ENCODE data around the gene HSD17B7. TPM values are rescaled to one million over a fixed set of nuclear protein-coding genes. Genes with fewer than 3 reads are reported as not detected.

Gene HSD17B7
- total RNA-seq, 8 experiments from 2014 or later, result 12.9 to 51.3 (median 24.5) TPM

DNA sequence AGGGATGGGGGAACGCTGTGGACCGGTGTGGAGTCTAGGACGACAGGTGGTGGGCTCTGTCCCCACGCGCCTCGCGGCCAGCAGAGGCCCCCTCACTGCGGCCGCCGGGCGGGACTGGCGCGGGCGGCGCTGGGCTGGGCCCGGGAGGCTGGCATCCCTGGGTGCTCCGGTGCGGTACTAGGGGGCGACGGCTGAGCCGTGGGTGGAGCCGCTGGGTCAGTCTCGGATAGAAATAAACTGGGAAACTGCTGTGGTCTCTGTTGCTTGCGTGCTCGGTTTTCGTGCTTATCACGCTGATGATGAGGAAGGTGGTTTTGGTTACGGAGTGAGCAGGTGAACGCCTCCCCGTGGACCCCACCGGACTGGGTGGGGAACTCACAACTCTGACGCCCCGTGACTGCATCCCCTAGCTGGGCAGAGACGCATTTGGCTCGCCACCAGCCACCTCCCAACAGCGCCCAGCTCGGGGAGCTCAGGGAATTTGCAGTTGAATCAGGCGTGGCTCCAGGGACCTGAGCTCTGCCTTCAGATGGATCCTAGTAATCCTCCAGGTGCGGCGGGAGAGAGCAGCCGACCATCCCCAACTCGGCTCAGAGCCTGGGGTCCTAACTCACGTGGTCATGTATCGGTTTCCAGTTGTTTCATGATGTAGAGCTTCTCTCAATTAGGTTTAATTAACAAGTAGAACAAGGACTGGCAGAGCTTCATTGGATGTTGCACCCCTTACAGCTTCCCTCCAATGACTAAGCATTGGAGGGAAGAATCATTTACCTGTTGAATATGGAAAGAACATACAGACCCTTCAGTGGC is 32.1 kb downstream of the HSD17B7 start:
- H3K4me1 ChIP-seq (replicated peaks in 1 of 2), result no peaks in the 10 kb centered on the region
- ATAC-seq (replicated peaks in 6 of 8), result peak; percentile 76 to 92 (median 90)
- H3K27ac ChIP-seq, result no peak overlapping the region
- in situ Hi-C loops (cut with MboI; ENCODE audit: low pct_unique_long_range_greater_than_20kb in 2 of 9, low sequenced_read_pairs in 9 of 9, unreplicated experiment in 9 of 9), result no loop called here
- WGBS, 10 experiments, result 0 to 60% (median 13%) methylated on average over 1 to 25 of the region's 44 CpGs; no CpG with 5 or more reads in 1 of the 10 experiments
- peak overlapping the region; percentile 28 to 36 (median 31) for H3K4me3 ChIP-seq

- 55 to 100% (median 94%) methylated on average over 1 to 3 of the region's 3 CpGs; no CpG with 5 or more reads in 1 of the 10 experiments for WGBS, 10 experiments
- Histone ChIP-seq H3K4me3 (no peak overlapping the region), H3K4me1 (replicated peaks in 1 of 2) (no peaks in the 10 kb centered on the region), H3K27ac (no peak overlapping the region)
- peak in 1 of 8 experiments; percentile 14 for ATAC-seq (replicated peaks in 6 of 8)
- in situ Hi-C loops (cut with MboI; ENCODE audit: low pct_unique_long_range_greater_than_20kb in 2 of 9, low sequenced_read_pairs in 9 of 9, unreplicated experiment in 9 of 9), result no loop called here
Measured at GRCh38 chr1:162823231-162823630, 32.7 kb downstream of the HSD17B7 start.

DNA sequence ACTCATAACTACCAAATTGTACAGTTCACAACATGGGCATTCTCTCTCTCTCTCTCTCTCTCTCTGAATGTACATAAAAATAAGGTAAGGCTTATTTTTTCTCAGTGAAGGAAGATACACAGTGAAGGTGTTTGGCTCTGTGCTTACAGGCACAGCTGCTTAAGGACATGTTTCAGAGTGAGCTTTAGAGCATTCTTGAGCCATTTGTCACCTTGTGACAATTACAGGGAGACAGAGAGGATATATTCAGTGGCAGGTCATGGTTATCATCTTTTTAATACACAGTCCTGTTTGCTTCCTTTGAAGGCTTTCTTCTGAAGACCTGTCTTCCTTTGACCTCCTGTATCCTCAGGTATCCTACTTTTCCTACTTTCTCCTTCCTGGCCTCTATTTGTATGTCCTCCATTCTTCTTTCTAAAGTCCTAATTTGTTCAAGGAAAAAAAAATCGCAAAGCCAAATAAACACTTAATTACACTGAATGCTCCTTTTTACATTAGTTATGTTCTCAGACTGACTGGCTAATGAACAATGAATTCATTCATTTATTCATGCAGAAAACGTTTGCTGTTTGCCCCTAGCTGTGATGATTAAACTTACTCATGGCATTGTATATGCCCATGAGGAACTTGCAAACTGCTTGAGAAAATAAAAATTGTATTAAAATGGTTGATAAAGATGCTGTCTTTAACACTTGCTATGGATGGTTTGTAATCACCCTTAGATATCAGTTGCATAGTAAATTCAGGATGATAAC is 33.4 kb downstream of the HSD17B7 start:
- Histone ChIP-seq H3K4me1 (replicated peaks in 1 of 2) (no peaks in the 10 kb centered on the region), H3K27ac (no peak overlapping the region), H3K4me3 (no peak overlapping the region)
- peak in 1 of 8 experiments; percentile 11 for ATAC-seq (replicated peaks in 6 of 8)
- in situ Hi-C loops (cut with MboI; ENCODE audit: low pct_unique_long_range_greater_than_20kb in 2 of 9, low sequenced_read_pairs in 9 of 9, unreplicated experiment in 9 of 9), result no loop called here
- 0 to 100% (median 52%) methylated on average over 1 to 2 of the region's 2 CpGs for WGBS, 10 experiments

- no peak for ATAC-seq (replicated peaks in 6 of 8)
- in situ Hi-C loops (cut with MboI; ENCODE audit: low pct_unique_long_range_greater_than_20kb in 2 of 9, low sequenced_read_pairs in 9 of 9, unreplicated experiment in 9 of 9), result no loop called here
- WGBS, 10 experiments, result 43 to 93% (median 63%) methylated on average over 1 of the region's 1 CpG
- no peak overlapping the region for H3K4me3 ChIP-seq
- no peak overlapping the region for H3K27ac ChIP-seq
- no peaks in the 10 kb centered on the region for H3K4me1 ChIP-seq (replicated peaks in 1 of 2)
Measured at GRCh38 chr1:162829268-162829667, 38.8 kb downstream of the HSD17B7 start.

- Histone ChIP-seq H3K27ac (no peak overlapping the region), H3K4me1 (replicated peaks in 1 of 2) (no peaks in the 10 kb centered on the region), H3K4me3 (no peak overlapping the region)
- in situ Hi-C loops (cut with MboI; ENCODE audit: low pct_unique_long_range_greater_than_20kb in 2 of 9, low sequenced_read_pairs in 9 of 9, unreplicated experiment in 9 of 9), result no loop called here
- no peak for ATAC-seq (replicated peaks in 6 of 8)
- 69 to 100% (median 90%) methylated on average over 1 to 3 of the region's 3 CpGs for WGBS, 10 experiments
Measured at GRCh38 chr1:162832470-162832869, 42.0 kb downstream of the HSD17B7 start.

- H3K4me1 ChIP-seq (replicated peaks in 1 of 2), result no peaks in the 10 kb centered on the region
- 9 to 100% (median 62%) methylated on average over 1 to 3 of the region's 3 CpGs; no CpG with 5 or more reads in 1 of the 10 experiments for WGBS, 10 experiments
- H3K4me3 ChIP-seq, result no peak overlapping the region
- ATAC-seq (replicated peaks in 6 of 8), result no peak
- H3K27ac ChIP-seq, result no peak overlapping the region
- in situ Hi-C loops (cut with MboI; ENCODE audit: low pct_unique_long_range_greater_than_20kb in 2 of 9, low sequenced_read_pairs in 9 of 9, unreplicated experiment in 9 of 9), result no loop called here
Measured at GRCh38 chr1:162835157-162835899, 44.8 kb downstream of the HSD17B7 start.

DNA sequence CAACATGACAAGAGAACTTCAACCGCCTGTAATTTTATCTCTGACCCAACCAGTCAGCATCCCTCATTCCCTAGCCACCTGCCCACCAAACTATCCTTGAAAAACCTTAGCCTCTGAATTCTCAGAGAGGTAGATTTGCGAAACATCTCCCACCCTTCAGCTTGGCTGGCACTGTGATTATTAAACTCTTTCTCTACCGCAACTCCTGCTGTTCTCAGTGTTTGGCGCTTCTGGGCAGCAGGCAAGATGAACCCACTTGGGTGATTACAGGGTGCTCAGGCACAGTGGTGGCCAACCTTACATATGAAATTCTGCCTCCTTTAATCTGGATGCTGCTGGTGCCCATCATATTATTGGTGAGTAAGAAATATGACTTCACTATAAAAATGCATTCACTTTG is 48.4 kb downstream of the HSD17B7 start:
- no peak overlapping the region for H3K4me3 ChIP-seq
- in situ Hi-C loops (cut with MboI; ENCODE audit: low pct_unique_long_range_greater_than_20kb in 2 of 9, low sequenced_read_pairs in 9 of 9, unreplicated experiment in 9 of 9), result no loop called here
- WGBS, 10 experiments, result 73 to 100% (median 83%) methylated on average over 1 to 4 of the region's 4 CpGs; no CpG with 5 or more reads in 2 of the 10 experiments
- no peaks in the 10 kb centered on the region for H3K4me1 ChIP-seq (replicated peaks in 1 of 2)
- no peak for ATAC-seq (replicated peaks in 6 of 8)
- no peak overlapping the region for H3K27ac ChIP-seq

DNA sequence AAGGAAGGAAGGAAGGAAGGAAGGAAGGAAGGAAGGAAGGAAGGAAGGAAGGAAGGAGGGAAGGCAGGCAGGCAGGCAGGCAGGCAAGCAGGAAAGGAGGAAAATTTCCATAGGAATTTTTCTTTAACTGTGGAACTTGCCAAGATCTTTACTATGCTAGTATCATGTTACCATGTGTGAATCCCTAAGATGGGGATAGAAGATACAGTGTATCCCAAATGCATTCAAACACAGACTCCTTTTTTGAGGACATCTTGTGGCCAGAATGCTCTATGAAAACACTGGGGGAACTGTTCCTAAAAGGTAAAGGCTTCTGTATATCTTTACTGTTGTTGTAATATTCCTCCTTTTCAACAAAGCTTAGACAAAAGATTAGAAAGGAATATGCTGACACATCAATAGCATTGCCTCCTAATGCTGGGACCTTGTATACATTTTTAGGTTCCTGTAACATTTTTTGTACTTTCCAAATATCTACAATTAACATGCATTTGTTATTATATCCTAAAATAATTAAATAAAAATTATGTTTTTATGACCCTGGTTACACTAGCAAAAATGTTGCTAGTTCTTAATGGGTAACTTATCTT is 49.8 kb downstream of the HSD17B7 start:
- in situ Hi-C loops (cut with MboI; ENCODE audit: low pct_unique_long_range_greater_than_20kb in 2 of 9, low sequenced_read_pairs in 9 of 9, unreplicated experiment in 9 of 9), result loop anchor here in 1 of 9 experiments (10.0 kb wide), 1 partner anchor 464 kb away; no protein-coding TSS in a partner anchor
- peak in 1 of 8 experiments; percentile 59 for ATAC-seq (replicated peaks in 6 of 8)
- Histone ChIP-seq H3K4me3 (no peak overlapping the region), H3K4me1 (replicated peaks in 1 of 2) (no peaks in the 10 kb centered on the region), H3K27ac (no peak overlapping the region)

GRCh38 chr1:162844153-162844552 is 53.7 kb downstream of the HSD17B7 start:
- in situ Hi-C loops (cut with MboI; ENCODE audit: low pct_unique_long_range_greater_than_20kb in 2 of 9, low sequenced_read_pairs in 9 of 9, unreplicated experiment in 9 of 9), result loop anchor here in 1 of 9 experiments (10.0 kb wide), 1 partner anchor 461 kb away; no protein-coding TSS in a partner anchor
- ATAC-seq (replicated peaks in 6 of 8), result no peak

DNA sequence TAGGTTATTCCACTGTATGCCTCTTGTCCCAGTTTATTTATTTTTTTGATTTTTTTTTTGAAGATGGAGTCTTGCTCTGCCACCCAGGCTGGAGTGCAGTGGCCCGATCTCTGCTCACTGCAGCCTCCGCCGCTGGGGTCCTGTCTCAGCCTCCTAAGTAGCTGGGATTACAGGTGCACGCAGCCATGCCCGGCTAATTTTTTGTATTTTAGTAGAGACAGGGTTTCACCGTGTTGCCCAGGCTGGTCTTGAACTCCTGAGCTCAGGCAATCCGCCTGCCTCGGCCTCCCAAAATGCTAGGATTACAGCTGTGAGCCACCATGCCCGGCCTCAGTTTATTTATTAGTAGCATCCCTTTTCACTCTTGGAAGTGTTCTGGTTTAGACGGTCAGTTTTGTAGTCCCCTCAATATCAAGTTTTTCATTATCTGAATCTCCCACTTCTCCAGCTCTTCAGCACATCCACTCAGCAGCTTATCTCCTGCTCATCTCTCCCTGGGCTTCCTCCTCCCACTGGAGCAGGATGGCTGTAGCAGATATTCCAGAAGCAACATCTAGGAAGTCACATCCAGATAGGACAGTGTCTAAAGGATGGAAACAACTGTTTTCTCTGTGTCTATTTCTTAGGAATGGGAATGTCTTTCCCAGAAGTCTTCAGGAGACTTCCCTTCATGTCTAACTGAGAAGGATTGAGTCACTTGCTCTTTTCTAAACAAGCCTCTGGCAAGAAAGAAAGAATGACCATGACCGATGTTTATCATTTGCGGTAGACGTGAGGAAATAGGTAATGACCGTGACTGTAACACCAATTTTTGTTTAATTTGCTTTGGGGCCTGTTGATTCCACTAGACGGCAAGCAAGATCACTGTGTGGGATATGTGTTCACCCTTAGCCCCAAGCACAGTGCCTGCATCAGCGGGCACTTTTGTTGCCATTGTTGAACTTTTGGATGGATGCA is 56.0 kb downstream of the HSD17B7 start:
- Histone ChIP-seq H3K27ac (no peak overlapping the region), H3K4me1 (replicated peaks in 1 of 2) (no peaks in the 10 kb centered on the region), H3K4me3 (no peak overlapping the region)
- ATAC-seq (replicated peaks in 6 of 8), result no peak
- WGBS, 10 experiments, result 75 to 100% (median 86%) methylated on average over 1 to 16 of the region's 16 CpGs
- in situ Hi-C loops (cut with MboI; ENCODE audit: low pct_unique_long_range_greater_than_20kb in 2 of 9, low sequenced_read_pairs in 9 of 9, unreplicated experiment in 9 of 9), result loop anchor here in 1 of 9 experiments (10.0 kb wide), 1 partner anchor 458 kb away; no protein-coding TSS in a partner anchor

More at GRCh38 chr1:162844153-162844552, 53.7 kb downstream of the HSD17B7 start:
- Histone ChIP-seq H3K27ac (no peak overlapping the region), H3K4me1 (replicated peaks in 1 of 2) (no peaks in the 10 kb centered on the region), H3K4me3 (no peak overlapping the region)
- WGBS, 10 experiments, result 60 to 100% (median 75%) methylated on average over 1 of the region's 1 CpG; no CpG with 5 or more reads in 7 of the 10 experiments

GRCh38 chr1:162847839-162848453 is 57.4 kb downstream of the HSD17B7 start:
- 0 to 21% (median 6%) methylated on average over 1 to 3 of the region's 3 CpGs; no CpG with 5 or more reads in 1 of the 10 experiments for WGBS, 10 experiments
- peak in 4 of 8 experiments; percentile 39 to 59 (median 50) for ATAC-seq (replicated peaks in 6 of 8)
- in situ Hi-C loops (cut with MboI; ENCODE audit: low pct_unique_long_range_greater_than_20kb in 2 of 9, low sequenced_read_pairs in 9 of 9, unreplicated experiment in 9 of 9), result loop anchor here in 1 of 9 experiments (10.0 kb wide), 1 partner anchor 457 kb away; no protein-coding TSS in a partner anchor
- Histone ChIP-seq H3K4me1 (replicated peaks in 1 of 2) (no peaks in the 10 kb centered on the region), H3K27ac (no peak overlapping the region), H3K4me3 (no peak overlapping the region)
